ENCODE data around the gene RNU4-1.
"Not testable (repeated sequence)": the region's sequence is repeated elsewhere in the genome, so short reads cannot be mapped to it uniquely, and the experiment has no call there.

Gene RNU4-1

GRCh38 chr12:120292661-120293531, at the start of gene RNU4-1:
Gene RNU4-1 (minus strand): TSS chr12:120293237.
- peak; percentile 82 to 86 for DNase-seq

GRCh38 chr12:120342175-120343038, 49.4 kb upstream of the RNU4-1 start:
- DNase-seq = no peak

- no peak for DNase-seq
Observed at GRCh38 chr12:120339256-120339655, 46.2 kb upstream of the RNU4-1 start.

GRCh38 chr12:120337730-120338129, 44.7 kb upstream of the RNU4-1 start:
- no peak for DNase-seq

- not testable (repeated sequence) for DNase-seq
Observed at GRCh38 chr12:120336392-120336791, 43.4 kb upstream of the RNU4-1 start.

- DNase-seq = not testable (repeated sequence)
Observed at GRCh38 chr12:120335447-120335846, 42.4 kb upstream of the RNU4-1 start.

- DNase-seq = no peak
Observed at GRCh38 chr12:120332523-120332922, 39.5 kb upstream of the RNU4-1 start.

GRCh38 chr12:120332041-120332440, 39.0 kb upstream of the RNU4-1 start:
- no peak for DNase-seq

GRCh38 chr12:120331390-120331789, 38.4 kb upstream of the RNU4-1 start:
- no peak for DNase-seq

- no peak for DNase-seq
Observed at GRCh38 chr12:120328228-120328627, 35.2 kb upstream of the RNU4-1 start.

GRCh38 chr12:120327593-120327992, 34.6 kb upstream of the RNU4-1 start, which contains the start of gene PLA2G1B:
Gene PLA2G1B (minus strand): TSS chr12:120327779. CDS start chr12:120327753, 26 bp downstream.
- no peak for DNase-seq

- DNase-seq = no peak
Observed at GRCh38 chr12:120324841-120325417, 31.9 kb upstream of the RNU4-1 start.

- no peak for DNase-seq
Observed at GRCh38 chr12:120323772-120324171, 30.7 kb upstream of the RNU4-1 start.

GRCh38 chr12:120321382-120322202, 28.6 kb upstream of the RNU4-1 start:
- no peak for DNase-seq

- DNase-seq = peak; percentile 98 to 99
Observed at GRCh38 chr12:120317224-120318105, 24.4 kb upstream of the RNU4-1 start.

GRCh38 chr12:120316798-120317223, 23.8 kb upstream of the RNU4-1 start:
- no peak for DNase-seq

GRCh38 chr12:120314220-120314619, 21.2 kb upstream of the RNU4-1 start:
- DNase-seq = no peak

GRCh38 chr12:120301962-120302815, 9.2 kb upstream of the RNU4-1 start, which contains the start of gene SIRT4:
Gene SIRT4 (plus strand): TSS chr12:120302321. CDS start chr12:120303562, 1,241 bp downstream.
- DNase-seq = peak; percentile 92 to 95

GRCh38 chr12:120292411-120292660, 701 bp downstream of the RNU4-1 start:
- DNase-seq = no peak

- DNase-seq = no peak
Observed at GRCh38 chr12:120290609-120291305, 2.3 kb downstream of the RNU4-1 start.

Data from AML-193 (cell line).